ENCODE results near the gene IKBKE.

IKBKE gene

DNA sequence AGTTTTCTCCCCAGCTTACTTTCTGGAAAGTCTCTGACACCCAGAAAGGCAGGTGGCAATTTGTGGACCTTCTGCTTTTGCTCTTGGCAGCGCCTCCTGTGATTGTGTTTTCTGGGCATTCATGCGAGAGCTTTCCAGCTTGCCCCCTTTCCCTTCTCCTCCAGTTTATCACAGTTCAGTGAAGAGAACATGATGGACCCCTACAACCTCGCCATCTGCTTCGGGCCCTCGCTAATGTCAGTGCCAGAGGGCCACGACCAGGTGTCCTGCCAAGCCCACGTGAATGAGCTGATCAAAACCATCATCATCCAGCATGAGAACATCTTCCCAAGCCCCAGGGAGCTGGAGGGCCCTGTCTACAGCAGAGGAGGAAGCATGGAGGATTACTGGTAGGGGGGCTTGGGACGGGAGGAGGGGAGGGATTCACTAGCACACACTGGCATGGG lies 24.3 kb upstream of the IKBKE start:
- DNase-seq (ENCODE audit: low read depth), result no peak
- H3K4me3 ChIP-seq (ENCODE audit: control insufficient read depth, low read depth, low read length), result no peak overlapping the region
- TF ChIP-seq, protein P1, sequence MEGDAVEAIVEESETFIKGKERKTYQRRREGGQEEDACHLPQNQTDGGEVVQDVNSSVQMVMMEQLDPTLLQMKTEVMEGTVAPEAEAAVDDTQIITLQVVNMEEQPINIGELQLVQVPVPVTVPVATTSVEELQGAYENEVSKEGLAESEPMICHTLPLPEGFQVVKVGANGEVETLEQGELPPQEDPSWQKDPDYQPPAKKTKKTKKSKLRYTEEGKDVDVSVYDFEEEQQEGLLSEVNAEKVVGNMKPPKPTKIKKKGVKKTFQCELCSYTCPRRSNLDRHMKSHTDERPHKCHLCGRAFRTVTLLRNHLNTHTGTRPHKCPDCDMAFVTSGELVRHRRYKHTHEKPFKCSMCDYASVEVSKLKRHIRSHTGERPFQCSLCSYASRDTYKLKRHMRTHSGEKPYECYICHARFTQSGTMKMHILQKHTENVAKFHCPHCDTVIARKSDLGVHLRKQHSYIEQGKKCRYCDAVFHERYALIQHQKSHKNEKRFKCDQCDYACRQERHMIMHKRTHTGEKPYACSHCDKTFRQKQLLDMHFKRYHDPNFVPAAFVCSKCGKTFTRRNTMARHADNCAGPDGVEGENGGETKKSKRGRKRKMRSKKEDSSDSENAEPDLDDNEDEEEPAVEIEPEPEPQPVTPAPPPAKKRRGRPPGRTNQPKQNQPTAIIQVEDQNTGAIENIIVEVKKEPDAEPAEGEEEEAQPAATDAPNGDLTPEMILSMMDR (conservative IDR thresholded peaks at IDR 0.05; ENCODE audit: control insufficient read depth, insufficient read depth, low read depth, low read length), result no peak

DNA sequence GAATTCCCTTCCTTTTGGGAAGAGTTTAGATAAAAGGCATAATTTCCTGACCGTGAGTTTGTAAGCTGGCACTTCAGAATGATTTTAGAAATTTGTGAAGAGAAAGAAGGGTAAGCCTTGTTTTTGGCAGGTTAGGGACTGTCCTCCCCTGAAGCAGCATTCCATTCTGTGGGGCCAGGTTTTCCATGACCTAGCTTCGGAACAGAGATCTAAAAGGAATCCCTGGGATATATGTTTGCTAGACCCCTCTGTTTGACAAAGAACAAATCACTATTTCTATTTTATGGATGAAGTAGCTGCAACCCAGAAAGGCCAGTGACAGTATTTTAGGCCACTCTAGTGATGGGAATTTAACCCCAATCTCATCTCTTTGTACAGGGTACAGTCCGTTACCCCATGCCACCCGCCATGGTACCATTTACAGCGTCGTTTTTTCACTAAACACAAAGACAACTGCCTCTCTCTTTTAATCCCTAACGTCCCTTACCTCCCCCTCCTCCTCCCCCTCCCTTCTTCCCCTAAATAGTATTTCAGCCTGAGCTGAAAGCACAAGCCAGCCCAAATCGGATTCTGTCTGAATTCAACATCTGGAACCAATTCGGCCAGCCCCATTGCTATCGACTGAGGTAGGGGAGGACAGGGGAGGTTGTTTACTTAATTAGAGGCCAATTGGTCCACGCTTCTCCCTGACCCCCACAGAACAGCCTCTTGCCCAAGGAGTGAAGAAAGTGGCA lies 23.4 kb upstream of the IKBKE start:
- TF ChIP-seq, protein P1 (conservative IDR thresholded peaks at IDR 0.05; ENCODE audit: control insufficient read depth, insufficient read depth, low read depth, low read length), result no peak
- no peak overlapping the region for H3K4me3 ChIP-seq (ENCODE audit: control insufficient read depth, low read depth, low read length)
- no peak for DNase-seq (ENCODE audit: low read depth)

DNA sequence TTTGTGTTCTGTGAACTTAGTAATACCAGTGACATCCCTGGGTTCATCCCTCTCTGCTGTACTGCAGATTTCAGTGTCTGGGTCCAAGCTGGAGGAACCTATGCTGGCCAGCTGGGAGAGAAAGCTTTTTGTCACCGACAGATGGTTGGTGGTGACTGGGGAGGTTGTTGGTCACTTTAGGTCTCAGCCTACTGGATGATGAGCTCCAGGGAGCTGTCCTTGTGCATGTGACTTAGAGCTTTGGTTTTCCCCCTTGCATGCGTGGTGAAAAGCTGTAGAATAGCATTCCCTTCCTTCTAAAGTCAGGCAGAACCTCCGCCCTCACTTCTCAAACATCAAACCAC lies 22.9 kb upstream of the IKBKE start:
- H3K4me3 ChIP-seq (ENCODE audit: control insufficient read depth, low read depth, low read length), result no peak overlapping the region
- TF ChIP-seq, protein P1 (conservative IDR thresholded peaks at IDR 0.05; ENCODE audit: control insufficient read depth, insufficient read depth, low read depth, low read length), result no peak
- DNase-seq (ENCODE audit: low read depth), result no peak

DNA sequence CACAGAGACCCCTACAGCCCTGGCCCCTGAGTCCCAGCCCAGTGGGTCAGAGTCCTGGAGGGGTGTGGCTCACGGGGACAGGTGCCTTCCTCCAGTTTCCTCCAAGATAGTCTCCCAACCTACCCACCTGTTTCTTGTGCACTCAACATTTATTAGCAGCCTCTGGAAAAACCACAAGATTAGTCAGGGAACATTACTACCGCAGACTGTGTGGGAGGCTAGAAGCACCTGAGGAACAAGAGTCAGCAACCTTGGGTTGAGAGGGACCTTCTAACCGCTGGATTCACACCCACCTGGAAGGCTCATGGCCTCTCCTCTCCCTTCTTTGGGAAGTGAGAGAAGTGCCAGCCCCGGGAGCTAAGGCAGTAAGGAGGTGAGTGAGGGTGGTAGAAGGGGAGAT lies 22.5 kb upstream of the IKBKE start:
- no peak for DNase-seq (ENCODE audit: low read depth)
- H3K4me3 ChIP-seq (ENCODE audit: control insufficient read depth, low read depth, low read length), result no peak overlapping the region
- TF ChIP-seq, protein P1 (conservative IDR thresholded peaks at IDR 0.05; ENCODE audit: control insufficient read depth, insufficient read depth, low read depth, low read length), result no peak

DNA sequence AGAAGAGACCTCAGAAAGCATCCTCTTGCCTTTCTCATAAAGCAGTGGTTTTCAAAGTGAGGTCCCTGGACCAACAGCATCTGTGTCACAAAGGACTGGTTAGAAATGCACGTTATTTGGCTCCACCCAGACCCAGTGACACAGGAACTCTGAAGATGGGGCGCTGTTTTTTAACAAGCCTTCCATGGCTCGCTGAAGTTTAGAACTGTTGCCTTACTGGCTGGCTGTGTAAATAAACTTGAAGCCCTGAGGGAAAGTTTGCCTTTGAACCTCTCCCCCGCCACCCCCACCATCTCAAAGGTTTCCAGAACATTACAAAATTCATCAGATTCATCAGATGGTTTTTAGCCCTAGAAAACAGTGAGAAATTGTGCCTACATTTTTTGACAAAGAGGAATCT lies 21.8 kb upstream of the IKBKE start:
- no peak overlapping the region for H3K4me3 ChIP-seq (ENCODE audit: control insufficient read depth, low read depth, low read length)
- TF ChIP-seq, protein P1 (conservative IDR thresholded peaks at IDR 0.05; ENCODE audit: control insufficient read depth, insufficient read depth, low read depth, low read length), result no peak
- no peak for DNase-seq (ENCODE audit: low read depth)

DNA sequence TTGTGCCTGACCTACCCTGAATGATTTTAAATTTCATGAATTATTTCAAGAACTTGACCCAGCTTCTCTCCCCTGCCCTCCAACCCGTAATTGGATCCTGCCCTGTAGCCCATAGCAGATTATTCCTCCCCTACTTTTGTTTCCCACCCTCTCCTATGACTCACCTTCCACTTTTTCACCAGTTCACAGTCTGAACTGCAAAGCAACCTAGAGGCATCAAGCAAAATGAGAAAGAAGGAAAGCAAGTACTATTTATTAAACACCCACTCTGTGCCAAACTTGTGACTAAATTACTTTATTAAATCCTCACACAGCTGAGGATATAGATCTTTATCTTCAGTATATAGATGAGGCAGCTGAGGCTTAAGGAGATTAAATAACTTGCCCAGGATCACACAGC lies 20.7 kb upstream of the IKBKE start:
- TF ChIP-seq, protein P1 (conservative IDR thresholded peaks at IDR 0.05; ENCODE audit: control insufficient read depth, insufficient read depth, low read depth, low read length), result no peak
- peak; percentile 27 for DNase-seq (ENCODE audit: low read depth)
- no peak overlapping the region for H3K4me3 ChIP-seq (ENCODE audit: control insufficient read depth, low read depth, low read length)

DNA sequence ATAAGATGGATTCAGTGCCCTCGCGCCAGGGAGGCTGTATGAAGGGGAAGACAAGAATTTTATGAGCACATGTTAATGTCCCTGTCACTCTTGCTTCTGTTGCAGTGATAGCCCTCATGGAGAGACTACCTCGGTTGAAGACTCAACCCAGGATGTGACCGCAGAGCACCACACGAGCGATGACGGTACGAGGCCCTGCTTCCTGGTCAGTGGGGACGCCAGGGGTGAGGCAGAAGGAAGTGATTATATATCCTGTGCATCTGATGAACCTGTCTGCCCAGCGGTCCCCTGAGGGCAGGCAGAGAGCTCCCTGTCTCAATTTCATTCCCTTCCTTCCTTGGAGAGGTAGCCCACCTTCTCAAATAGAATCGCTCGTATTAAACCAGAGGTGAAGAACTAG lies 20.0 kb upstream of the IKBKE start:
- TF ChIP-seq, protein P1 (conservative IDR thresholded peaks at IDR 0.05; ENCODE audit: control insufficient read depth, insufficient read depth, low read depth, low read length), result no peak
- no peak for DNase-seq (ENCODE audit: low read depth)

More for the DNA sequence above, 20.0 kb upstream of the IKBKE start:
- no peak overlapping the region for H3K4me3 ChIP-seq (ENCODE audit: control insufficient read depth, low read depth, low read length)
